Liver (tissue), 9 donors: ENCODE data around the gene MALRD1. TPM values are rescaled to one million over a fixed set of nuclear protein-coding genes. Genes with fewer than 3 reads are reported as not detected.

Experiments
- DNase-seq: peaks from one replicate; pipeline ENCODE4 v3.0.0-alpha.2; 2017; ENCODE audit warnings: low spot score
- H3K27ac ChIP-seq, 2 donors: one replicate each; pipeline ENCODE4 v1.7.0; 2013; ENCODE audit warnings: inconsistent platforms in 2 of 2, low read length in 2 of 2, control low read depth in 1 of 2, low read depth in 1 of 2, mild to moderate bottlenecking in 1 of 2
- H3K27me3 ChIP-seq, 4 donors: one replicate each; pipeline versions ENCODE4 v1.6.1 to v1.7.0; 2013; ENCODE audit warnings: low read length in 3 of 4, inconsistent platforms in 1 of 4, mild to moderate bottlenecking in 1 of 4, moderate library complexity in 1 of 4; ENCODE audit not compliant: control insufficient read depth in 4 of 4, insufficient read depth in 4 of 4
- H3K36me3 ChIP-seq, 4 donors: one replicate each; pipeline versions ENCODE4 v1.6.1 to v1.7.0; 2013; ENCODE audit warnings: low read length in 3 of 4, mild to moderate bottlenecking in 3 of 4, low read depth in 1 of 4, moderate library complexity in 1 of 4; ENCODE audit not compliant: control insufficient read depth in 4 of 4, insufficient read depth in 3 of 4
- H3K4me1 ChIP-seq, 4 donors: one replicate each; pipeline versions ENCODE4 v1.6.1 to v1.7.0; 2013; ENCODE audit warnings: low read length in 3 of 4, mild to moderate bottlenecking in 3 of 4, moderate library complexity in 1 of 4; ENCODE audit not compliant: control insufficient read depth in 4 of 4, insufficient read depth in 4 of 4
- H3K4me3 ChIP-seq, 3 donors: one replicate each; pipeline versions ENCODE4 v1.6.1 to v1.7.0; 2013; ENCODE audit warnings: low read length in 3 of 3, control low read depth in 1 of 3, low read depth in 1 of 3, mild to moderate bottlenecking in 1 of 3
- H3K9ac ChIP-seq, 2 donors: one replicate each; pipeline ENCODE4 v1.7.0; 2013; ENCODE audit warnings: low read length in 2 of 2, mild to moderate bottlenecking in 2 of 2, moderate library complexity in 2 of 2, control low read depth in 1 of 2, low read depth in 1 of 2
- H3K9me3 ChIP-seq, 4 donors: one replicate each; pipeline versions ENCODE4 v1.6.1 to v1.7.0; 2013; ENCODE audit warnings: low read length in 3 of 4; ENCODE audit not compliant: control insufficient read depth in 4 of 4
- ATF3 ChIP-seq: IDR thresholded peaks from 2 replicates; pipeline ENCODE4 v1.6.1; 2016; ENCODE audit warnings: antibody characterized with exemption
- EGR1 ChIP-seq, 2 donors: IDR thresholded peaks; 2 replicates each; pipeline ENCODE4 v1.6.1; 2016 to 2018; ENCODE audit warnings: antibody characterized with exemption in 2 of 2, low read depth in 2 of 2
- FOXA1 ChIP-seq: IDR thresholded peaks from 2 replicates; pipeline ENCODE4 v1.6.1; 2016; ENCODE audit warnings: antibody characterized with exemption
- GABPA ChIP-seq, 2 donors: IDR thresholded peaks in 1 of 2; conservative IDR thresholded peaks in 1 of 2; 2 replicates each; pipeline ENCODE4 v1.6.1; 2016; ENCODE audit warnings: antibody characterized with exemption in 2 of 2, mild to moderate bottlenecking in 1 of 2, moderate library complexity in 1 of 2
- HNF4A ChIP-seq, 2 donors: conservative IDR thresholded peaks; 2 replicates each; pipeline ENCODE4 v1.6.1; 2016; ENCODE audit warnings: antibody characterized with exemption in 2 of 2, mild to moderate bottlenecking in 2 of 2
- HNF4G ChIP-seq: IDR thresholded peaks from 2 replicates; pipeline ENCODE4 v1.6.1; 2016; ENCODE audit warnings: antibody characterized with exemption
- JUND ChIP-seq, 2 donors: IDR thresholded peaks; 2 replicates each; pipeline ENCODE4 v1.6.1; 2016; ENCODE audit warnings: antibody characterized with exemption in 2 of 2
- NR2F2 ChIP-seq: IDR thresholded peaks from 2 replicates; pipeline ENCODE4 v1.6.1; 2016; ENCODE audit warnings: antibody characterized with exemption
- RAD21 ChIP-seq, 2 donors: IDR thresholded peaks; 2 replicates each; pipeline ENCODE4 v1.6.1; 2016; ENCODE audit warnings: antibody characterized with exemption in 2 of 2, mild to moderate bottlenecking in 2 of 2
- RXRA ChIP-seq, 2 donors: IDR thresholded peaks; 2 replicates each; pipeline ENCODE4 v1.6.1; 2017 to 2018; ENCODE audit warnings: antibody characterized with exemption in 2 of 2, mild to moderate bottlenecking in 1 of 2
- SP1 ChIP-seq: IDR thresholded peaks from 2 replicates; pipeline ENCODE4 v1.6.1; 2018; ENCODE audit warnings: antibody characterized with exemption, mild to moderate bottlenecking
- TAF1 ChIP-seq: conservative IDR thresholded peaks from 2 replicates; pipeline ENCODE4 v1.6.1; 2016; ENCODE audit warnings: antibody characterized with exemption, mild to moderate bottlenecking
- YY1 ChIP-seq: IDR thresholded peaks from 2 replicates; pipeline ENCODE4 v1.6.1; 2016; ENCODE audit warnings: antibody characterized with exemption, mild to moderate bottlenecking
- WGBS: extraction: QIAGEN DNeasy Blood & Tissue Kit; methylation state at CpG from one replicate; pipeline ENCODE4 v1.1.7; 2013; 5-methylcytosine and 5-hydroxymethylcytosine counted together
- polyA plus RNA-seq, 2 donors: library from polyadenylated mRNA; stranded (reverse) in 1 of 2; unstranded in 1 of 2; fragments of 200-250 nt in 1 of 2; fragments of >200 nt in 1 of 2; fragmentation: Nextera tagmentation in 1 of 2; extraction: Ambion mirVana in 1 of 2; gene quantifications; one replicate each; pipeline versions ENCODE4 v1.2.1 to v1.2.3, GENCODE V29; 2013 to 2015
- total RNA-seq, 2 donors: library from RNA; depleted of rRNA; stranded (reverse); fragments of >200 nt; gene quantifications; one replicate each; pipeline ENCODE4 v1.2.3, GENCODE V29; 2014
- TF ChIP-seq, protein P1 (sequence below): IDR thresholded peaks from 2 replicates; pipeline ENCODE4 v1.6.1; 2016; ENCODE audit warnings: antibody characterized with exemption, mild to moderate bottlenecking
- donor health status: healthy.
- donor health status: healthy.
- donor health status: healthy.
- donor health status: healthy.
- donor health status: healthy.

The MALRD1 gene
- total and polyA plus RNA-seq, 4 donors, result 0.37 to 0.59 TPM; not detected in 2

GRCh38 chr10:19416164-19416563, 367.6 kb downstream of the MALRD1 start:
- TF ChIP-seq GABPA (IDR thresholded peaks at IDR 0.05 in 1 of 2, conservative IDR thresholded peaks at IDR 0.05 in 1 of 2), result no peak
- TF ChIP-seq EGR1 (IDR thresholded peaks at IDR 0.05; ENCODE audit: low read depth in 2 of 2), result no peak
- no peak for TF ChIP-seq ATF3
- no peak for TF ChIP-seq RAD21 (IDR thresholded peaks at IDR 0.05)
- no peak for DNase-seq
- Histone ChIP-seq H3K9me3 (no peaks in the 10 kb centered on the region), H3K4me1 (peaks cover 0 to 12% (median 0%) of the 10 kb centered on the region in 4 donors), H3K27ac (no peak overlapping the region), H3K27me3 (no peaks in the 10 kb centered on the region), H3K4me3 (no peak overlapping the region), H3K9ac (no peak overlapping the region), H3K36me3 (no peaks in the 10 kb centered on the region)
- 13% methylated on average over 1 of the region's 1 CpG for WGBS

DNA sequence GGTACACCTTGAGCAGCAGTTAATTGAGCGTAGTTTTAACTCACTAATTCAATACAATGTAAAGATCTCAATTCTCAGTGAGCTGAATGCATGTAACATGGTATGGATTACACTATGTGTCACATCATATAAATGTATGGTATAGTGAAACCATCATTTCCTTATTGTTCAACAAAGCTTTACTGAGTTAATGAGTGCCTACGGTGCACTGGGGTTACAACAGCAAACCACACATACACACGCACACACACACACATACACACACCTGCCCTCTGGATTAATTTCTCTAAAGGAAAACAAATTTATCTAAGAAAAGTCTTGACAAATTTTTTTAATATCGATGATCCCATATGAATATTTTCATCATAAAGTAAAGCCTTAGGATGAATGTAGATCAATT, 369.1 kb downstream of the MALRD1 start:
- Histone ChIP-seq H3K27me3 (no peaks in the 10 kb centered on the region), H3K36me3 (no peaks in the 10 kb centered on the region), H3K9me3 (no peaks in the 10 kb centered on the region), H3K9ac (no peak overlapping the region), H3K4me3 (no peak overlapping the region), H3K4me1 (peaks cover 0 to 12% (median 0%) of the 10 kb centered on the region in 4 donors), H3K27ac (no peak overlapping the region)
- no peak for TF ChIP-seq HNF4A (conservative IDR thresholded peaks at IDR 0.05)
- TF ChIP-seq EGR1 (IDR thresholded peaks at IDR 0.05; ENCODE audit: low read depth in 2 of 2), result no peak
- TF ChIP-seq TAF1, result no peak
- TF ChIP-seq HNF4G, result no peak
- TF ChIP-seq JUND (IDR thresholded peaks at IDR 0.05), result no peak
- no peak for TF ChIP-seq ATF3
- TF ChIP-seq, protein P1, sequence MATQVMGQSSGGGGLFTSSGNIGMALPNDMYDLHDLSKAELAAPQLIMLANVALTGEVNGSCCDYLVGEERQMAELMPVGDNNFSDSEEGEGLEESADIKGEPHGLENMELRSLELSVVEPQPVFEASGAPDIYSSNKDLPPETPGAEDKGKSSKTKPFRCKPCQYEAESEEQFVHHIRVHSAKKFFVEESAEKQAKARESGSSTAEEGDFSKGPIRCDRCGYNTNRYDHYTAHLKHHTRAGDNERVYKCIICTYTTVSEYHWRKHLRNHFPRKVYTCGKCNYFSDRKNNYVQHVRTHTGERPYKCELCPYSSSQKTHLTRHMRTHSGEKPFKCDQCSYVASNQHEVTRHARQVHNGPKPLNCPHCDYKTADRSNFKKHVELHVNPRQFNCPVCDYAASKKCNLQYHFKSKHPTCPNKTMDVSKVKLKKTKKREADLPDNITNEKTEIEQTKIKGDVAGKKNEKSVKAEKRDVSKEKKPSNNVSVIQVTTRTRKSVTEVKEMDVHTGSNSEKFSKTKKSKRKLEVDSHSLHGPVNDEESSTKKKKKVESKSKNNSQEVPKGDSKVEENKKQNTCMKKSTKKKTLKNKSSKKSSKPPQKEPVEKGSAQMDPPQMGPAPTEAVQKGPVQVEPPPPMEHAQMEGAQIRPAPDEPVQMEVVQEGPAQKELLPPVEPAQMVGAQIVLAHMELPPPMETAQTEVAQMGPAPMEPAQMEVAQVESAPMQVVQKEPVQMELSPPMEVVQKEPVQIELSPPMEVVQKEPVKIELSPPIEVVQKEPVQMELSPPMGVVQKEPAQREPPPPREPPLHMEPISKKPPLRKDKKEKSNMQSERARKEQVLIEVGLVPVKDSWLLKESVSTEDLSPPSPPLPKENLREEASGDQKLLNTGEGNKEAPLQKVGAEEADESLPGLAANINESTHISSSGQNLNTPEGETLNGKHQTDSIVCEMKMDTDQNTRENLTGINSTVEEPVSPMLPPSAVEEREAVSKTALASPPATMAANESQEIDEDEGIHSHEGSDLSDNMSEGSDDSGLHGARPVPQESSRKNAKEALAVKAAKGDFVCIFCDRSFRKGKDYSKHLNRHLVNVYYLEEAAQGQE, result no peak
- TF ChIP-seq NR2F2, result no peak
- no peak for TF ChIP-seq YY1
- WGBS, result 87% methylated on average over 4 of the region's 4 CpGs
- DNase-seq, result no peak

GRCh38 chr10:19421674-19422073, 373.1 kb downstream of the MALRD1 start:
- no peak for DNase-seq
- Histone ChIP-seq H3K36me3 (no peaks in the 10 kb centered on the region), H3K4me1 (no peaks in the 10 kb centered on the region), H3K9me3 (no peaks in the 10 kb centered on the region), H3K27me3 (no peaks in the 10 kb centered on the region), H3K27ac (no peak overlapping the region), H3K4me3 (no peak overlapping the region), H3K9ac (no peak overlapping the region)
- no peak for TF ChIP-seq JUND (IDR thresholded peaks at IDR 0.05)
- TF ChIP-seq RXRA (IDR thresholded peaks at IDR 0.05), result no peak
- TF ChIP-seq HNF4G, result no peak
- TF ChIP-seq ATF3, result no peak
- TF ChIP-seq, protein P1, result no peak
- TF ChIP-seq HNF4A (conservative IDR thresholded peaks at IDR 0.05), result no peak
- TF ChIP-seq YY1, result no peak
- no peak for TF ChIP-seq SP1
- TF ChIP-seq GABPA (IDR thresholded peaks at IDR 0.05 in 1 of 2, conservative IDR thresholded peaks at IDR 0.05 in 1 of 2), result no peak
- no peak for TF ChIP-seq FOXA1
- no peak for TF ChIP-seq TAF1
- TF ChIP-seq RAD21 (IDR thresholded peaks at IDR 0.05), result no peak
- WGBS, result 71% methylated on average over 1 of the region's 1 CpG
